NCI-H345 treated with DMSO at 0.1 percent for 48 hours (cell line): Measurements from ENCODE around the gene DRD4.

Experiments used
- DNase-seq: peaks from one replicate; lab custom pipeline; 2025; ENCODE audit not compliant: unreplicated experiment; lab: John Stamatoyannopoulos, UW

Gene DRD4

GRCh38 chr11:636511-637332 lies at the start of gene DRD4:
TSS of gene DRD4 (plus strand) at chr11:637269. CDS start at chr11:637305, 36 bp downstream.
- DNase-seq, result no peak

- DNase-seq, result no peak
These were observed 49.5 kb upstream of the DRD4 start for GRCh38 chr11:587546-587945.

GRCh38 chr11:587978-588380 lies 49.1 kb upstream of the DRD4 start:
- no peak for DNase-seq

GRCh38 chr11:589798-590197 lies 47.3 kb upstream of the DRD4 start:
- no peak for DNase-seq

- DNase-seq, result no peak
These were observed 46.1 kb upstream of the DRD4 start for GRCh38 chr11:590997-591396.

- DNase-seq, result no peak
These were observed 44.6 kb upstream of the DRD4 start for GRCh38 chr11:592501-592900.

GRCh38 chr11:592918-593317 lies 44.2 kb upstream of the DRD4 start:
- no peak for DNase-seq

GRCh38 chr11:593347-593746 lies 43.7 kb upstream of the DRD4 start:
- no peak for DNase-seq

GRCh38 chr11:595400-595799 lies 41.7 kb upstream of the DRD4 start:
- no peak for DNase-seq

GRCh38 chr11:596374-596773 lies 40.7 kb upstream of the DRD4 start:
- DNase-seq, result no peak

- DNase-seq, result no peak
These were observed 39.8 kb upstream of the DRD4 start for GRCh38 chr11:597166-597725.

GRCh38 chr11:598005-598680 lies 38.9 kb upstream of the DRD4 start:
- no peak for DNase-seq

- DNase-seq, result no peak
These were observed 35.4 kb upstream of the DRD4 start for GRCh38 chr11:601573-602245.

- no peak for DNase-seq
These were observed 33.9 kb upstream of the DRD4 start for GRCh38 chr11:603154-603553.

- DNase-seq, result no peak
These were observed 31.6 kb upstream of the DRD4 start for GRCh38 chr11:605286-606129.

- no peak for DNase-seq
These were observed 30.8 kb upstream of the DRD4 start for GRCh38 chr11:606245-606644.

GRCh38 chr11:607020-607780 lies 29.9 kb upstream of the DRD4 start:
- no peak for DNase-seq

GRCh38 chr11:607971-608659 lies 29.0 kb upstream of the DRD4 start:
- DNase-seq, result no peak

- no peak for DNase-seq
These were observed 28.2 kb upstream of the DRD4 start for GRCh38 chr11:608791-609251.
